Glutamatergic neuron (in vitro differentiated cells): Measurements from ENCODE around the gene GNLY. TPM values are rescaled to one million over a fixed set of nuclear protein-coding genes. Genes with fewer than 3 reads are reported as not detected.

ENCODE experiments used
- DNase-seq: peaks from one replicate; pipeline ENCODE4 v3.0.0; 2022
- H3K27ac Mint-ChIP-seq: one replicate; pipeline ENCODE4 v1.8.0; 2020; ENCODE audit warnings: mild to moderate bottlenecking, mixed read lengths, inconsistent platforms; ENCODE audit not compliant: unreplicated experiment
- H3K27me3 Mint-ChIP-seq: one replicate; pipeline ENCODE4 v1.8.0; 2020; ENCODE audit warnings: mild to moderate bottlenecking, moderate library complexity, mixed read lengths, inconsistent platforms; ENCODE audit not compliant: unreplicated experiment
- H3K36me3 Mint-ChIP-seq: one replicate; pipeline ENCODE4 v1.8.0; 2020; ENCODE audit warnings: mild to moderate bottlenecking, mixed read lengths, inconsistent platforms; ENCODE audit not compliant: unreplicated experiment
- H3K4me1 Mint-ChIP-seq: one replicate; pipeline ENCODE4 v1.8.0; 2020; ENCODE audit warnings: mild to moderate bottlenecking, low read depth, mixed read lengths, inconsistent platforms; ENCODE audit not compliant: unreplicated experiment
- H3K4me3 Mint-ChIP-seq: one replicate; pipeline ENCODE4 v1.8.0; 2020; ENCODE audit warnings: mild to moderate bottlenecking, mixed read lengths, inconsistent platforms; ENCODE audit not compliant: unreplicated experiment
- H3K9me3 Mint-ChIP-seq: one replicate; pipeline ENCODE4 v1.8.0; 2020; ENCODE audit warnings: mild to moderate bottlenecking, moderate library complexity, mixed read lengths, inconsistent platforms; ENCODE audit not compliant: unreplicated experiment
- long read RNA-seq: library from polyadenylated mRNA; unstranded; transcript quantifications from one replicate; pipeline ENCODE4 v2.0.0, GENCODE V29; 2020; ENCODE audit not compliant: unreplicated experiment
- total RNA-seq: library from RNA; stranded (reverse); fragmentation: NEBNext Ultra II Directional; extraction: Animal tissue kit (Norgen Biotek cat#: 25700); gene quantifications from one replicate; pipeline ENCODE4 v1.2.1, GENCODE V29; 2021; ENCODE audit not compliant: unreplicated experiment
- TF ChIP-seq, protein P1 (sequence below): fragments of 200-600 bp; sonication (generic); IDR thresholded peaks from one replicate; pipeline ENCODE4 v1.5.0; 2021; ENCODE audit not compliant: partially characterized antibody, unreplicated experiment

The GNLY gene
- total RNA-seq: not detected
- long read RNA-seq: 0 reads

- Mint-ChIP-seq H3K36me3 (peaks cover 4% of the 10 kb centered on the region), H3K4me1 (no peaks in the 10 kb centered on the region), H3K27ac (no peak within 1 kb of the TSS), H3K27me3 (peaks cover 4% of the 10 kb centered on the region), H3K4me3 (no peak within 1 kb of the TSS), H3K9me3 (peaks cover 2% of the 10 kb centered on the region)
- TF ChIP-seq, protein P1, sequence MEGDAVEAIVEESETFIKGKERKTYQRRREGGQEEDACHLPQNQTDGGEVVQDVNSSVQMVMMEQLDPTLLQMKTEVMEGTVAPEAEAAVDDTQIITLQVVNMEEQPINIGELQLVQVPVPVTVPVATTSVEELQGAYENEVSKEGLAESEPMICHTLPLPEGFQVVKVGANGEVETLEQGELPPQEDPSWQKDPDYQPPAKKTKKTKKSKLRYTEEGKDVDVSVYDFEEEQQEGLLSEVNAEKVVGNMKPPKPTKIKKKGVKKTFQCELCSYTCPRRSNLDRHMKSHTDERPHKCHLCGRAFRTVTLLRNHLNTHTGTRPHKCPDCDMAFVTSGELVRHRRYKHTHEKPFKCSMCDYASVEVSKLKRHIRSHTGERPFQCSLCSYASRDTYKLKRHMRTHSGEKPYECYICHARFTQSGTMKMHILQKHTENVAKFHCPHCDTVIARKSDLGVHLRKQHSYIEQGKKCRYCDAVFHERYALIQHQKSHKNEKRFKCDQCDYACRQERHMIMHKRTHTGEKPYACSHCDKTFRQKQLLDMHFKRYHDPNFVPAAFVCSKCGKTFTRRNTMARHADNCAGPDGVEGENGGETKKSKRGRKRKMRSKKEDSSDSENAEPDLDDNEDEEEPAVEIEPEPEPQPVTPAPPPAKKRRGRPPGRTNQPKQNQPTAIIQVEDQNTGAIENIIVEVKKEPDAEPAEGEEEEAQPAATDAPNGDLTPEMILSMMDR: no peak
- no peak for DNase-seq
Observed at GRCh38 chr2:85694052-85695025, at the start of gene GNLY. TSS of gene GNLY (plus strand) at chr2:85694358. CDS start at chr2:85694419, 61 bp downstream.

DNA sequence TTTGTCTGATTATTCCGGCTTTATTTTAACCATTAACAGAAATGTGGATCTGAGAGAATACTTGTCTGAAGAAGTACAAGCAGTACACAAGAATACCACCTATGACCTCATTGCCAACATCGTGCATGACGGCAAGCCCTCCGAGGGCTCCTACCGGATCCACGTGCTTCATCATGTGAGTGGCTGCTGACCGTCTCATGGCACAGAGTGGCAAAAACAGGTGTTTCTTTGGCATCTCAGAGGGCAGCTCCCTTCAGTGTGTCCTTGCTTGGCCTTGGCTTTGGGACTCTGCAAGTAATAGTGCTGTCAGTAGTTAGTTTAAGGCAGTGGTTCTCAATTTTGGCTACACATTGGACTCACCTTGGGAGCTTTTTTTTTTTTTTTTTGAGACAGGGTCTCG lies 49.2 kb upstream of the GNLY start:
- Mint-ChIP-seq H3K4me3 (no peak overlapping the region), H3K27me3 (no peaks in the 10 kb centered on the region), H3K9me3 (no peaks in the 10 kb centered on the region), H3K27ac (no peak overlapping the region), H3K36me3 (no peaks in the 10 kb centered on the region), H3K4me1 (no peaks in the 10 kb centered on the region)
- TF ChIP-seq, protein P1: no peak
- no peak for DNase-seq

DNA sequence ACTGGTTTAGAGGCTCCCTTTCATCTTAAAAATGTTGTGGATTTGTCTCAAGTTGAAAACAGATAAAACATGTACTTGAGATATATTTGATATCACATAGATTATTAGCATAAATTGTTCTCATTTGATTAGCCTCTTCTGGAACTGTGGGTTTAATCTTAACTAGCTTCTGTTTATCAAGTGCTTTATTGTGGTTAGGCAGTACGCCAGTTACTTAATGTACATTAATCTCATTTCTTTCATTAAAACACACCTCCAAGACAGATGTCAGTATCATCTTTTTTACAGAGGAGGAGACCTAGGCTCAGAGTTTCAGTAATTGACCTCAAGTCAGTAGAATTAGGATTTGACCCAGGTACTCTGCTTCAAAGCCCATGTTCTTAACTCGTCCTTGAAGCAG lies 48.0 kb upstream of the GNLY start:
- Mint-ChIP-seq H3K27me3 (no peaks in the 10 kb centered on the region), H3K4me3 (no peak overlapping the region), H3K36me3 (no peaks in the 10 kb centered on the region), H3K4me1 (no peaks in the 10 kb centered on the region), H3K27ac (no peak overlapping the region), H3K9me3 (no peaks in the 10 kb centered on the region)
- TF ChIP-seq, protein P1: no peak
- no peak for DNase-seq

- H3K9me3 Mint-ChIP-seq: no peaks in the 10 kb centered on the region
- DNase-seq: no peak
- H3K4me1 Mint-ChIP-seq: no peaks in the 10 kb centered on the region
- TF ChIP-seq, protein P1: no peak
- H3K4me3 Mint-ChIP-seq: no peak overlapping the region
- H3K36me3 Mint-ChIP-seq: no peaks in the 10 kb centered on the region
- H3K27me3 Mint-ChIP-seq: no peaks in the 10 kb centered on the region
- H3K27ac Mint-ChIP-seq: no peak overlapping the region
Observed at GRCh38 chr2:85647823-85648526, 46.2 kb upstream of the GNLY start.

DNA sequence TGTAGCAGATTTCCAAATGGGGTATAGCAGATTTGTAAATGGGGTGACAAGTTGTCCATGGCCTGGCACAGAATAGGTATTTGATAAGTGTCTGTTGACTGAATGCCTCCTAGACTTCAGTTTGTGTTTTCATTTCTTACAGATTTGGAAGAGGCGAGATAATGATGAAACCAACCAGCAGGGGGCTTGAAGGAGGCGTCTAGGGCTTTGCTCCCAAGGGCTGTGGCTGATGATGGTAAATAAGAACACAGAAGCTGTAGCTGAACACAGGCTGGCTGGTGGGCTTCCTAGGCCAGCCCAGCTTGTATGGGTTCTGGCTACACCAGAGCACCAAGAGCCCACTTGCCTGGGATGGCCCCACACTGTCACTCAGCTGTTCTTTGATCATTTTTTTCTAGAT lies 45.5 kb upstream of the GNLY start:
- no peak for DNase-seq
- no peak overlapping the region for H3K4me3 Mint-ChIP-seq
- no peaks in the 10 kb centered on the region for H3K9me3 Mint-ChIP-seq
- no peaks in the 10 kb centered on the region for H3K36me3 Mint-ChIP-seq
- TF ChIP-seq, protein P1: peak; percentile 58
- no peaks in the 10 kb centered on the region for H3K4me1 Mint-ChIP-seq
- no peaks in the 10 kb centered on the region for H3K27me3 Mint-ChIP-seq
- no peak overlapping the region for H3K27ac Mint-ChIP-seq
